ENCODE results near the gene MRPL53. TPM values are rescaled to one million over a fixed set of nuclear protein-coding genes. Genes with fewer than 3 reads are reported as not detected.
"Not testable (repeated sequence)": the region's sequence is repeated elsewhere in the genome, so short reads cannot be mapped to it uniquely, and the experiment has no call there.

Gene MRPL53
- total RNA-seq, 4 donors from 2014 or later: 15.0 to 49.4 (median 40.9) TPM

- intact Hi-C loops (cut with DNase I): no loop called here
- no peak for DNase-seq
- Histone ChIP-seq H3K27me3 (no peaks in the 10 kb centered on the region), H3K4me1 (no peaks in the 10 kb centered on the region), H3K27ac (no peak overlapping the region), H3K36me3 (no peaks in the 10 kb centered on the region), H3K4me3 (replicated peaks in 1 of 3) (no peak overlapping the region), H3K9me3 (no peaks in the 10 kb centered on the region)
- 77 to 89% methylated on average over 2 of the region's 2 CpGs for WGBS, 2 donors
- TF ChIP-seq CTCF (IDR thresholded peaks at IDR 0.05) (no peak), POLR2A (IDR thresholded peaks at IDR 0.05) (no peak)
Measured at GRCh38 chr2:74448771-74449170, 23.7 kb downstream of the MRPL53 start.

GRCh38 chr2:74447230-74447999 is 25.1 kb downstream of the MRPL53 start:
- Histone ChIP-seq H3K27me3 (no peaks in the 10 kb centered on the region), H3K27ac (no peak overlapping the region), H3K9me3 (no peaks in the 10 kb centered on the region), H3K36me3 (no peaks in the 10 kb centered on the region), H3K4me1 (peaks cover 0 to 2% of the 10 kb centered on the region in 2 donors), H3K4me3 (replicated peaks in 1 of 3) (no peak overlapping the region)
- WGBS, 2 donors: 90 to 92% methylated on average over 5 of the region's 5 CpGs
- TF ChIP-seq CTCF (IDR thresholded peaks at IDR 0.05) (no peak), POLR2A (IDR thresholded peaks at IDR 0.05) (no peak)
- intact Hi-C loops (cut with DNase I): no loop called here
- no peak for DNase-seq

GRCh38 chr2:74444498-74445318 is 27.8 kb downstream of the MRPL53 start:
- H3K27me3 ChIP-seq: no peaks in the 10 kb centered on the region
- H3K9me3 ChIP-seq: no peaks in the 10 kb centered on the region
- intact Hi-C loops (cut with DNase I): no loop called here
- H3K36me3 ChIP-seq: no peaks in the 10 kb centered on the region
- WGBS, 2 donors: 29 to 44% methylated on average over 5 of the region's 5 CpGs
- H3K27ac ChIP-seq: no peak overlapping the region
- H3K4me1 ChIP-seq: peaks cover 4 to 10% of the 10 kb centered on the region in 2 donors
- TF ChIP-seq CTCF (IDR thresholded peaks at IDR 0.05) (no peak), POLR2A (IDR thresholded peaks at IDR 0.05) (no peak)
- no peak for DNase-seq
- no peak overlapping the region for H3K4me3 ChIP-seq (replicated peaks in 1 of 3)

- H3K27me3 ChIP-seq; intact Hi-C loops (cut with DNase I); H3K36me3 ChIP-seq; DNase-seq; H3K9me3 ChIP-seq: not testable (repeated sequence)
- peak overlapping the region; percentile 42 to 84 (median 76) for H3K27ac ChIP-seq
- 86 to 92% methylated on average over 16 of the region's 16 CpGs for WGBS, 2 donors
- H3K4me3 ChIP-seq (replicated peaks in 1 of 3): peak overlapping the region in 2 of 3 donors; percentile 38 to 51
- peaks cover 10 to 18% of the 10 kb centered on the region in 2 donors for H3K4me1 ChIP-seq
Measured at GRCh38 chr2:74442483-74443297, 29.8 kb downstream of the MRPL53 start.
